Stomach (tissue), 4 donors: ENCODE data around the gene LRP3.

Source experiments
- CTCF ChIP-seq, 7 experiments: fragments of 450-650 bp in 4 of 7; fragments of 200-600 bp in 3 of 7; sonication (generic) in 3 of 7; IDR thresholded peaks; one replicate each; pipeline ENCODE4 v1.5.1; 2016 to 2019; ENCODE audit warnings: antibody characterized with exemption in 7 of 7, control low read depth in 2 of 7, mild to moderate bottlenecking in 1 of 7
- EP300 ChIP-seq: sonication (generic); formaldehyde crosslinking; IDR thresholded peaks from one replicate; pipeline ENCODE4 v1.6.1; 2017; ENCODE audit warnings: antibody characterized with exemption
- POLR2A ChIP-seq, 4 donors: fragments of 450-650 bp; IDR thresholded peaks; one replicate each; pipeline ENCODE4 v1.6.1; 2016; ENCODE audit warnings: antibody characterized with exemption in 4 of 4, control low read depth in 2 of 4, mild to moderate bottlenecking in 1 of 4, moderate library complexity in 1 of 4

- TF ChIP-seq POLR2A (IDR thresholded peaks at IDR 0.05), result no peak
- no peak for TF ChIP-seq CTCF (IDR thresholded peaks at IDR 0.05)
- TF ChIP-seq EP300, result no peak
These were observed 33.1 kb downstream of the LRP3 start for GRCh38 chr19:33227242-33227650.
